ENCODE data around the gene SEC31B. TPM values are rescaled to one million over a fixed set of nuclear protein-coding genes. Genes with fewer than 3 reads are reported as not detected.

SEC31B gene
- total RNA-seq, 2 donors from 2014 or later: 11.2 to 12.7 TPM

DNA sequence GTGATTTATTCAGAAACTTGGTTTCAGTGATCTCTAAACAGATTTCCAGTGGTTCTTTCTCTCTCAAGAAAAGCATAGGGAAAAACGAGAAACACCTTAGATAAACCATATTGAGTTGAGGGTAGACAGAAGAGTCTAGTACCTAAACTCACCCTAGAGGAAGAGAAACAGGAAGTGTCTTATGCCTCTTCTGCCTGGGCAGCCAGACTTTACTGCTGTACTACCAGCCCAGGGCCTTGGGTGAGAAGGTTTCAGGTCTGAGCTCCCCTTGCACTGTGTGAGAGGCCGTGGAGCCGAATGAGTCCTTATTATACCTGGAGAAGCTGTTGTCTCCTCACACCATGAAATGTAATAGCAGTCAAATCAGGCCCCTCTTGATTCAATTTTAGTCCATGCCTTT, 34.3 kb upstream of the SEC31B start:
- Histone ChIP-seq H3K36me3 (peaks cover 19% of the 10 kb centered on the region), H3K27ac (no peak overlapping the region), H3K4me1 (ENCODE audit: control insufficient read depth in 1 of 2, low read depth in 2 of 2) (no peaks in the 10 kb centered on the region), H3K4me3 (no peak overlapping the region), H3K9me3 (no peaks in the 10 kb centered on the region), H3K27me3 (replicated peaks; ENCODE audit: insufficient read depth) (no peaks in the 10 kb centered on the region)
- TF ChIP-seq CTCF (IDR thresholded peaks at IDR 0.05): no peak
- ATAC-seq (ENCODE audit: insufficient number of reproducible peaks, low FRiP score, low read depth) (no peak), DNase-seq (ENCODE audit: low spot score) (no peak)

DNA sequence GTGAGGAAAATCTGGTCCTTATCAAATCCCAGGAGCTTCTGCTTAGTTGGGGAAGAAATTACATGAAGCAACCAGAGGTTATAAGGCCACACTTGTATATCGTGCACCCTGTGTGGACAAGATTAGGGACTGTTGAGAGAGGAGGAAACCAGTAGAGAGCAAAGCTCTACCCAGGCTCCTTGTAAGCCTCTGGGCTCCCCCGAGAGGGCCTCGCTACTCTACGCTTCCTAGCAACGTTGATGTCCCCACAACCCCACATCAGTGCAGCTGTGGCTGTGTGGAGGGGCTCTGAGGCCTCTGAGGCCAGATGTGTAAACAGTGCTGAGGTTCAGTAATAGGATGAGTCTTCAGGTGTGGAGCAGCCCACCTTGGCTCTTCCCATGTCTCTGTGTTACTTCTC, 32.1 kb upstream of the SEC31B start:
- no peak for DNase-seq (ENCODE audit: low spot score)
- H3K4me3 ChIP-seq: no peak overlapping the region
- TF ChIP-seq CTCF (IDR thresholded peaks at IDR 0.05): no peak
- no peaks in the 10 kb centered on the region for H3K27me3 ChIP-seq (replicated peaks; ENCODE audit: insufficient read depth)
- no peaks in the 10 kb centered on the region for H3K9me3 ChIP-seq
- peaks cover 36% of the 10 kb centered on the region for H3K36me3 ChIP-seq
- H3K4me1 ChIP-seq (ENCODE audit: control insufficient read depth in 1 of 2, low read depth in 2 of 2): no peaks in the 10 kb centered on the region
- no peak for ATAC-seq (ENCODE audit: insufficient number of reproducible peaks, low FRiP score, low read depth)
- H3K27ac ChIP-seq: no peak overlapping the region

DNA sequence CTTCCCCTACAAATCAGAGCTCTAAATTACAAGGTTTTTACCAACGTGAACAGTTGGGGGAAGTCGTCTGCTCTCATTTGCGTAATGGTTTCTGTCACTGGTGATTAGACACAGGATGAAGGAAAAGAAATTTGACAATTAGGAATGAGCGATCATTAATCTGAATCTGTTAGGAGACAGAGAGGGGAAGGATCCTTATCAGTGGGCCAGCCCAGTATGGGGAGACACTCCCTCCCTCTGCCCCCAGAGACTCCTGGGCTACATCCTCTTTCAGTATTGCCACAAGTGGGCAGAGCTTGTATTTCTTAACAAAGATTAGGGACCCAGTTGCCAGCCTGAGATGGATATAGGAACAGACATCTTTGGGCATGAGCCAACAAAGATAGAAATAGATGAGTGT, 31.5 kb upstream of the SEC31B start:
- H3K36me3 ChIP-seq: peaks cover 34% of the 10 kb centered on the region
- DNase-seq (ENCODE audit: low spot score): no peak
- H3K27ac ChIP-seq: no peak overlapping the region
- no peak for TF ChIP-seq CTCF (IDR thresholded peaks at IDR 0.05)
- H3K27me3 ChIP-seq (replicated peaks; ENCODE audit: insufficient read depth): no peaks in the 10 kb centered on the region
- H3K9me3 ChIP-seq: no peaks in the 10 kb centered on the region
- H3K4me3 ChIP-seq: no peak overlapping the region
- H3K4me1 ChIP-seq (ENCODE audit: control insufficient read depth in 1 of 2, low read depth in 2 of 2): no peaks in the 10 kb centered on the region
- no peak for ATAC-seq (ENCODE audit: insufficient number of reproducible peaks, low FRiP score, low read depth)

DNA sequence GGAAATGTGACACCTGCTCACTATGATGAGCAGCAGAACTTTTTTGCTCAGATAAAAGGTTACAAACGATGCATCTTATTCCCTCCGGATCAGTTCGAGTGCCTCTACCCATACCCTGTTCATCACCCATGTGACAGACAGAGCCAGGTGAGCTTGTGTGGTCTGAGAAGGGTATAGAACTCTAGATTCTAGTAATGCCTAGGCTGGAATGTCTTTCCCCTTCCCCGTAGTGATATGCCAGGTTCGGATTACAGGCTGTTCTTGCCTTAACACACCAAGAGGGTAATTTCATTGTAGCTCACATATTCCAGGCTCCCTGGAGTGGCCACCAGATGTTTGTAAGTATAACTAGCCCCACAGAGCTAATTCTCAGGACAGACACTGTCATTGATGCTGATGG, 25.3 kb upstream of the SEC31B start:
- no peaks in the 10 kb centered on the region for H3K9me3 ChIP-seq
- no peaks in the 10 kb centered on the region for H3K4me1 ChIP-seq (ENCODE audit: control insufficient read depth in 1 of 2, low read depth in 2 of 2)
- no peaks in the 10 kb centered on the region for H3K27me3 ChIP-seq (replicated peaks; ENCODE audit: insufficient read depth)
- no peak overlapping the region for H3K27ac ChIP-seq
- no peak for ATAC-seq (ENCODE audit: insufficient number of reproducible peaks, low FRiP score, low read depth)
- DNase-seq (ENCODE audit: low spot score): no peak
- H3K4me3 ChIP-seq: no peak overlapping the region
- TF ChIP-seq CTCF (IDR thresholded peaks at IDR 0.05): no peak
- peaks cover 62% of the 10 kb centered on the region for H3K36me3 ChIP-seq

DNA sequence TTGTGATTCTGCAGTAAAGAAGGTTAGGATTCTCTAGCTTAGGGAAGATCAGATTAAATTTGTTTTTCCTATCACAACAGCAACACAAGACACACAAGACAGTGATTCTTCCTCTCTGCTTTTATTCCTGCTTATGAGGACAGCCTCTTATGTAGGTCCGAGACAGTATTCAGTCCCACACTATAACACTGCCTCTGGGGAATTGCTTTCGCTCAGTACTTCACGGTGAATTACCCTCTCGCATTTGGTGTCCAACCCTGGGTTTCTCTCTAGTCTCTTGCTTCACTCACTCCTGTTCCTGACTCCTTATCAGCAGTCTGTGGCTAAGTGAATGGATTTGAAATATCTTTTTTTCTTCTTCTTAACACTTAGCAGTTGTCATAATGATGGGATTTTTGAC, 17.8 kb upstream of the SEC31B start:
- Histone ChIP-seq H3K9me3 (no peaks in the 10 kb centered on the region), H3K36me3 (peaks cover 13% of the 10 kb centered on the region), H3K4me3 (no peak overlapping the region), H3K4me1 (ENCODE audit: control insufficient read depth in 1 of 2, low read depth in 2 of 2) (peaks cover 16 to 23% of the 10 kb centered on the region in 2 donors), H3K27me3 (replicated peaks; ENCODE audit: insufficient read depth) (no peaks in the 10 kb centered on the region), H3K27ac (no peak overlapping the region)
- no peak for ATAC-seq (ENCODE audit: insufficient number of reproducible peaks, low FRiP score, low read depth)
- no peak for TF ChIP-seq CTCF (IDR thresholded peaks at IDR 0.05)
- DNase-seq (ENCODE audit: low spot score): no peak
